Upper lobe of left lung (tissue), 4 donors: ENCODE results near the gene SRY.

ENCODE experiments used
- POLR2A ChIP-seq, 4 donors: fragments of 450-650 bp; IDR thresholded peaks; one replicate each; pipeline ENCODE4 v1.5.1; 2016 to 2017; ENCODE audit warnings: antibody characterized with exemption in 4 of 4, mild to moderate bottlenecking in 2 of 4
- TF ChIP-seq, protein P1 (sequence below), 6 experiments: fragments of 450-650 bp in 4 of 6; fragments of 200-600 bp in 2 of 6; sonication (generic) in 2 of 6; IDR thresholded peaks; one replicate each; pipeline ENCODE4 v1.5.1; 2016 to 2019; ENCODE audit warnings: antibody characterized with exemption in 6 of 6

DNA sequence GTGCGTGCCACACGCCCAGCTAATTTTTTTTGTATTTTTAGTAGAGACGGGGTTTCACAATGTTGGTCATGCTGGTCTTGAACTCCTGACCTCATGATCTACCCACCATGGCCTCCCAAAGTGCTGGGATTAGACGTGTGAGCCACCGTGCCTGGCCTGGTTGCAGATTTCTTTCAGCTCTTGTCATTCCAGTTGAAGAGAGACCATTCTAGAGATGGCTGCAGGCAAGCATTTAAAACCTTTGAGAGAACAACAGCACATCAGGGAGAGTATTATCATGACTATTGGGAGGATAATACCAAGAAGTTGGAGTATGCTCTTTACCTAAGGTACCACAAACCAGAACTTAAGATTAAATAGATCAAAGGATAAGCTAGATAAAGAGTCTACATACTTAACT, 41.0 kb upstream of the SRY start:
- TF ChIP-seq POLR2A (IDR thresholded peaks at IDR 0.05) = no peak
- TF ChIP-seq, protein P1, sequence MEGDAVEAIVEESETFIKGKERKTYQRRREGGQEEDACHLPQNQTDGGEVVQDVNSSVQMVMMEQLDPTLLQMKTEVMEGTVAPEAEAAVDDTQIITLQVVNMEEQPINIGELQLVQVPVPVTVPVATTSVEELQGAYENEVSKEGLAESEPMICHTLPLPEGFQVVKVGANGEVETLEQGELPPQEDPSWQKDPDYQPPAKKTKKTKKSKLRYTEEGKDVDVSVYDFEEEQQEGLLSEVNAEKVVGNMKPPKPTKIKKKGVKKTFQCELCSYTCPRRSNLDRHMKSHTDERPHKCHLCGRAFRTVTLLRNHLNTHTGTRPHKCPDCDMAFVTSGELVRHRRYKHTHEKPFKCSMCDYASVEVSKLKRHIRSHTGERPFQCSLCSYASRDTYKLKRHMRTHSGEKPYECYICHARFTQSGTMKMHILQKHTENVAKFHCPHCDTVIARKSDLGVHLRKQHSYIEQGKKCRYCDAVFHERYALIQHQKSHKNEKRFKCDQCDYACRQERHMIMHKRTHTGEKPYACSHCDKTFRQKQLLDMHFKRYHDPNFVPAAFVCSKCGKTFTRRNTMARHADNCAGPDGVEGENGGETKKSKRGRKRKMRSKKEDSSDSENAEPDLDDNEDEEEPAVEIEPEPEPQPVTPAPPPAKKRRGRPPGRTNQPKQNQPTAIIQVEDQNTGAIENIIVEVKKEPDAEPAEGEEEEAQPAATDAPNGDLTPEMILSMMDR (IDR thresholded peaks at IDR 0.05) = no peak
